GM12878 (cell line): Measurements from ENCODE around the gene SHMT2. TPM values are rescaled to one million over a fixed set of nuclear protein-coding genes. Genes with fewer than 3 reads are reported as not detected.

ENCODE experiments used
- ATAC-seq: fragments of 200-7000 bp; cut with Tn5 transposase; 3 replicates; pipeline ENCODE4 v1.9.1; 2020; ENCODE audit warnings: mild to moderate bottlenecking, moderate library complexity
- BruUV-seq: library from RNA; stranded (reverse); fragments of 400-500 nt; replicated peaks from 2 replicates; lab custom pipeline; 2021; lab: Mats Ljungman, UMichigan
- CTCF ChIA-PET: fragments of 300-600 bp; sonication (Branson Sonifier 250); formaldehyde crosslinking; extraction: SDS; loops from one replicate; lab custom pipeline; 2021; ENCODE audit warnings: inconsistent platforms; lab: Yijun Ruan, JAX
- POLR2A ChIA-PET: fragments of 350-600 bp; formaldehyde crosslinking; extraction: SDS; loops from one replicate; lab custom pipeline; 2021; ENCODE audit warnings: inconsistent platforms; lab: Charles Lee
- RAD21 ChIA-PET: fragments of 300-600 bp; sonication (Branson Sonifier 250); formaldehyde crosslinking; loops from one replicate; lab custom pipeline; 2023; ENCODE audit warnings: antibody characterized with exemption; ENCODE audit not compliant: unreplicated experiment; lab: Charles Lee
- SMC1A ChIA-PET: fragments of 300-600 bp; sonication (Branson Sonifier 250); formaldehyde crosslinking; loops from one replicate; lab custom pipeline; 2023; ENCODE audit not compliant: unreplicated experiment, uncharacterized antibody; lab: Charles Lee
- DNase-seq: peaks from one replicate; pipeline ENCODE4 v3.0.0-alpha.2; 2011; ENCODE audit warnings: low read depth, low spot score
- FAIRE-seq: peaks from 3 replicates; lab custom pipeline; 2011; peaks lifted over from hg19 to GRCh38; lab: Jason Lieb, UNC
- H2AFZ ChIP-seq: 2 replicates; pipeline ENCODE4 v1.6.0; 2011; ENCODE audit warnings: low read depth, low read length, control low read depth; ENCODE audit not compliant: control insufficient read depth
- H3K27ac ChIP-seq: 2 replicates; pipeline ENCODE4 v1.5.1; 2011; ENCODE audit warnings: control low read depth; ENCODE audit not compliant: control insufficient read depth, insufficient read depth
- H3K27me3 ChIP-seq, 2 experiments: replicated peaks in 1 of 2; 2 replicates each; pipeline versions ENCODE4 v1.6.0 to v1.6.1; 2011; ENCODE audit warnings: low read length in 1 of 2; ENCODE audit not compliant: control insufficient read depth in 2 of 2, insufficient read depth in 2 of 2
- H3K36me3 ChIP-seq, 2 experiments: 2 replicates each; pipeline ENCODE4 v1.5.1; 2011; ENCODE audit warnings: low read length in 1 of 2; ENCODE audit not compliant: control insufficient read depth in 2 of 2, insufficient read depth in 2 of 2
- H3K4me1 ChIP-seq: 2 replicates; pipeline ENCODE4 v1.6.1; 2011; ENCODE audit warnings: mild to moderate bottlenecking, low read length, moderate library complexity, mixed read lengths; ENCODE audit not compliant: control insufficient read depth, insufficient read depth
- H3K4me2 ChIP-seq: 2 replicates; pipeline ENCODE4 v1.6.0; 2011; ENCODE audit warnings: control low read depth; ENCODE audit not compliant: control insufficient read depth, insufficient read depth
- H3K4me3 ChIP-seq: fragments of 200-600 bp; sonication (generic); 2 replicates; pipeline ENCODE4 v1.5.1; 2016
- H3K79me2 ChIP-seq: 2 replicates; pipeline ENCODE4 v1.6.0; 2011; ENCODE audit warnings: low read length; ENCODE audit not compliant: control insufficient read depth, insufficient read depth
- H3K9ac ChIP-seq: 2 replicates; pipeline ENCODE4 v1.8.0; 2011; ENCODE audit warnings: low read length, control low read depth, mixed read lengths; ENCODE audit not compliant: control insufficient read depth, insufficient read depth
- H3K9me3 ChIP-seq: replicated peaks from 3 replicates; pipeline ENCODE4 v1.5.1; 2011; ENCODE audit warnings: mild to moderate bottlenecking, low read length; ENCODE audit not compliant: control insufficient read depth, insufficient read depth
- H4K20me1 ChIP-seq: 2 replicates; pipeline ENCODE4 v1.6.0; 2011; ENCODE audit not compliant: control insufficient read depth, insufficient read depth
- EGR1 ChIP-seq, 2 experiments: IDR thresholded peaks; 1 replicate in 1 of 2; 2 replicates in 1 of 2; pipeline ENCODE4 v1.6.1; 2011 to 2012; ENCODE audit warnings: low read depth in 2 of 2, low read length in 2 of 2, borderline replicate concordance in 1 of 2, mild to moderate bottlenecking in 1 of 2, moderate library complexity in 1 of 2
- JUNB ChIP-seq: IDR thresholded peaks from 2 replicates; pipeline ENCODE4 v1.6.1; 2016; ENCODE audit warnings: antibody characterized with exemption, mild to moderate bottlenecking
- PML ChIP-seq: IDR thresholded peaks from 2 replicates; pipeline ENCODE4 v1.6.1; 2012; ENCODE audit warnings: low read length, inconsistent platforms
- RB1 ChIP-seq: fragments of 450-650 bp; formaldehyde crosslinking; IDR thresholded peaks from 2 replicates; pipeline ENCODE4 v1.6.1; 2017; ENCODE audit warnings: mild to moderate bottlenecking, borderline replicate concordance
- STAT3 ChIP-seq: IDR thresholded peaks from 2 replicates; pipeline ENCODE4 v1.6.1; 2011; ENCODE audit warnings: low read depth, low read length, improper control_type of control experiment
- WGBS: methylation state at CpG from one replicate; pipeline ENCODE4 v1.1.6; 2016; ENCODE audit warnings: low lambda C conversion rate; ENCODE audit not compliant: insufficient replicate concordance, insufficient coverage; ENCODE audit errors: missing lambda C conversion rate; 5-methylcytosine and 5-hydroxymethylcytosine counted together
- in situ Hi-C: fragments of 300-500 bp; cut with MboI; formaldehyde crosslinking; loops from 9 replicates; pipeline ENCODE4 v1.14.3; 2018; ENCODE audit warnings: mixed read lengths
- intact Hi-C: fragments of 100-400 bp; cut with micrococcal nuclease; formaldehyde crosslinking; loops from one replicate; pipeline ENCODE4 v1.14.2; 2022; ENCODE audit not compliant: unreplicated experiment
- polyA plus RNA-seq, 11 experiments: library from polyadenylated mRNA; depleted of rRNA in 4 of 11; unstranded in 6 of 11; stranded (reverse) in 5 of 11; fragments of >200 nt; fragmentation: Nextera tagmentation in 4 of 11; fragmentation: Illumina TruSeq in 1 of 11; extraction: Ambion mirVana in 4 of 11; extraction: Trizol in 1 of 11; gene quantifications; 1 replicate in 1 of 11; 2 replicates in 10 of 11; pipeline versions ENCODE4 v1.2.1 to v1.2.3, GENCODE V29; 2011 to 2016; ENCODE audit warnings: inconsistent platforms in 2 of 11, missing spikeins in 2 of 11, low read depth in 1 of 11
- total RNA-seq, 4 experiments: library from RNA; depleted of rRNA in 3 of 4; stranded (reverse); fragments of >200 nt in 3 of 4; fragmentation: Illumina TruSeq in 1 of 4; extraction: Trizol in 1 of 4; gene quantifications; 2 replicates each; pipeline versions ENCODE4 v1.2.1 to v1.2.3, GENCODE V29; 2013 to 2021

Gene SHMT2
- total and polyA plus RNA-seq, 10 of the 15 experiments (the other 5 are each of a cell fraction or from before 2014, with no cell fraction given), result 57.0 to 292 (median 186) TPM

DNA sequence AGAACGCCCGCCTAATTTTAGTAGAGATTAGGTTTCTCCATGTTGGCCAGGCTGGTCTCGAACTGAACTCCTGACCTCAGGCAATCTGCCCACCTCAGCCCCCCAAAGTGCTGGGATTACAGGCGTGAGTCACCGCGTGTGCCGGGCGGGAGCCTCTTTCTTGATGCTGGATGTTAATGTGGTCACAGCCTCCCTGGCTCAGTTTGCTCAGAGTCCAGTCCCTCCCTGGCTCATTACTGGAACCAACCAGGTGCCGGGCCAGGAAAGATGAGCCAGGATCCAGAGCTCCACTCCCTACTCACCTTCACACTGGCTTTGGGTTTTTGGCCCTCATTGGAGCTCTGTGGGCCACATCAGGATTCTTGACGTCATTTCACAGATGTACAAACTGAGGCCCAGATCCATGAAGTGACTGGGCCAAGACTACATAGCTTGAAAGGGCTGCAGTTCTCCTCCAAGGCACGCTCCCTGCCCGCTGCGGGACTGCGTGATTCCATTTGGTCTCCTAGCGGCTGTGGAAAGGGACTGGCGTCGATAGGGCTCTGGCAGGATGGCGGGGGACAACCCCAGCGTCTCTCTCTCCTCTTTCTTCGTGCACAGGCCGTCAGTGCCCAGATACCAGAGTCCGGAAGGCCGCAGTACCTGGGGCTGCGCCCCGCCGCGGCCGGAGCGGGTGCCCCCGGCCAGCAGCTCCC, 5.1 kb upstream of the SHMT2 start:
- no peaks in the 10 kb centered on the region for H4K20me1 ChIP-seq
- ChIA-PET POLR2A (interaction anchor here (1.6 kb wide), 1 partner anchor 9 kb away, joined by 3 read pairs; no protein-coding TSS in a partner anchor), CTCF (interaction anchor here (0.6 to 7.8 kb wide), 4 partner anchors 11 to 38 kb away, joined by 3 to 202 read pairs (median 10); partner anchors contain the start of gene STAC3), SMC1A (interaction anchor here (0.9 kb wide), 1 partner anchor 10 kb away, joined by 3 read pairs; no protein-coding TSS in a partner anchor), RAD21 (interaction anchor here (1.1 kb wide), 1 partner anchor 16 kb away, joined by 4 read pairs; no protein-coding TSS in a partner anchor)
- peaks cover 17 to 22% of the 10 kb centered on the region in 2 experiments; a peak in 3 of 4 replicates for H3K27me3 ChIP-seq
- H3K4me3 ChIP-seq, result no peak overlapping the region
- no TSS peak for BruUV-seq
- no peak for ATAC-seq
- no peaks in the 10 kb centered on the region; the same call in 1 of the 2 replicates for H3K79me2 ChIP-seq
- no peaks in the 10 kb centered on the region for H3K36me3 ChIP-seq
- FAIRE-seq, result no peak
- H3K27ac ChIP-seq, result no peak overlapping the region
- DNase-seq, result no peak
- H2AFZ ChIP-seq, result no peak overlapping the region
- no peak overlapping the region for H3K9ac ChIP-seq
- intact Hi-C loops (no loop called here), in situ Hi-C loops (no loop called here)
- no peaks in the 10 kb centered on the region for H3K9me3 ChIP-seq
- peaks cover 20% of the 10 kb centered on the region for H3K4me1 ChIP-seq
- H3K4me2 ChIP-seq, result no peak overlapping the region
- 57% methylated on average over 30 of the region's 30 CpGs for WGBS
- no peak for TF ChIP-seq EGR1 (IDR thresholded peaks at IDR 0.05; ENCODE audit: borderline replicate concordance in 1 of 2, low read depth in 2 of 2, low read length in 2 of 2)
- no peak for TF ChIP-seq RB1
- TF ChIP-seq JUNB, result no peak
- TF ChIP-seq PML, result no peak
- TF ChIP-seq STAT3, result no peak
